ENCODE data around the gene PSMA3. TPM values are rescaled to one million over a fixed set of nuclear protein-coding genes. Genes with fewer than 3 reads are reported as not detected.

The PSMA3 gene
- total and polyA plus RNA-seq, 10 of the 15 experiments (the other 5 are each of a cell fraction or from before 2014, with no cell fraction given), result 142 to 936 (median 400) TPM

GRCh38 chr14:58239244-58240195, 5.1 kb upstream of the PSMA3 start (continued):
- peak; percentile 86; the same call in 1 of the 2 replicates for TF ChIP-seq ZBTB40 (IDR thresholded peaks at IDR 0.05; ENCODE audit: borderline replicate concordance)
- 0 out of 2 replicates have a peak, but pooled peaks have one; percentile 25 for TF ChIP-seq IKZF1 (conservative IDR thresholded peaks at IDR 0.05)
- no peak for TF ChIP-seq JUND (IDR thresholded peaks at IDR 0.05; ENCODE audit: low read depth, low read length)
- TF ChIP-seq MEF2A (IDR thresholded peaks at IDR 0.05; ENCODE audit: insufficient read depth, low read depth, low read length), result peak; percentile 62; the same call in 1 of the 2 replicates
- no peak for TF ChIP-seq WRNIP1 (IDR thresholded peaks at IDR 0.05; ENCODE audit: borderline replicate concordance, low read depth, low read length)
- TF ChIP-seq HSF1 (IDR thresholded peaks at IDR 0.05; ENCODE audit: low read depth, low read length), result 0 out of 2 replicates have a peak, but pooled peaks have one; percentile 67
- TF ChIP-seq NBN (IDR thresholded peaks at IDR 0.05), result peak; percentile 56; the same call in 1 of the 2 replicates
- TF ChIP-seq ZNF207 (IDR thresholded peaks at IDR 0.05; ENCODE audit: borderline replicate concordance), result peak; percentile 85
- TF ChIP-seq TARDBP (IDR thresholded peaks at IDR 0.05; ENCODE audit: borderline replicate concordance), result peak; percentile 97
- peak; percentile 74 for TF ChIP-seq YY1 (IDR thresholded peaks at IDR 0.05; ENCODE audit: low read depth, low read length)
- TF ChIP-seq FOXM1 (IDR thresholded peaks at IDR 0.05; ENCODE audit: low read depth, low read length), result peak; percentile 26; the same call in 1 of the 2 replicates
- no peak for TF ChIP-seq CHD4 (IDR thresholded peaks at IDR 0.05)
- TF ChIP-seq ZSCAN29 (IDR thresholded peaks at IDR 0.05), result peak; percentile 90
- no peak for TF ChIP-seq CEBPB (IDR thresholded peaks at IDR 0.05; ENCODE audit: borderline replicate concordance in 1 of 2, low read depth in 2 of 2, low read length in 2 of 2)
- TF ChIP-seq RUNX3 (IDR thresholded peaks at IDR 0.05; ENCODE audit: low read length), result peak; percentile 61
- peak; percentile 70 for TF ChIP-seq RB1 (IDR thresholded peaks at IDR 0.05; ENCODE audit: borderline replicate concordance)
- TF ChIP-seq POLR2AphosphoS2 (IDR thresholded peaks at IDR 0.05; ENCODE audit: low read depth, low read length), result no peak
- TF ChIP-seq IRF4 (IDR thresholded peaks at IDR 0.05; ENCODE audit: low read depth, low read length), result no peak; the same call in 1 of the 2 replicates
- TF ChIP-seq GABPA (IDR thresholded peaks at IDR 0.05; ENCODE audit: low read depth), result peak; percentile 46; the same call in 1 of the 2 replicates
- TF ChIP-seq TCF3 (IDR thresholded peaks at IDR 0.05; ENCODE audit: borderline replicate concordance, insufficient read depth, low read depth, low read length), result no peak
- TF ChIP-seq RBBP5 (conservative IDR thresholded peaks at IDR 0.05), result peak; percentile 45; the same call in 1 of the 2 replicates
- TF ChIP-seq FOXK2 (IDR thresholded peaks at IDR 0.05), result no peak
- peak; percentile 86 for TF ChIP-seq SMARCA5 (IDR thresholded peaks at IDR 0.05)
- TF ChIP-seq KLF5 (IDR thresholded peaks at IDR 0.05; ENCODE audit: partially characterized antibody), result peak; percentile 30
- 0 out of 2 replicates have a peak, but pooled peaks have one; percentile 47 for TF ChIP-seq CBX5 (IDR thresholded peaks at IDR 0.05; ENCODE audit: low read depth)
